Activated T-helper 1 cell treated with Interleukin-2 at 50 U/mL for 16 hours (primary cell): ENCODE results near the gene MAB21L4.
A peak's percentile ranks its signal among the peaks of the same experiment; 100 is the strongest.
"Not testable (repeated sequence)": the region's sequence is repeated elsewhere in the genome, so short reads cannot be mapped to it uniquely, and the experiment has no call there.

Source experiments
- DNase-seq: peaks from one replicate; pipeline ENCODE4 v3.0.0-alpha.2; 2020; ENCODE audit warnings: low read depth

Gene MAB21L4

GRCh38 chr2:240857039-240858008 is 38.6 kb downstream of the MAB21L4 start:
- DNase-seq = no peak

DNA sequence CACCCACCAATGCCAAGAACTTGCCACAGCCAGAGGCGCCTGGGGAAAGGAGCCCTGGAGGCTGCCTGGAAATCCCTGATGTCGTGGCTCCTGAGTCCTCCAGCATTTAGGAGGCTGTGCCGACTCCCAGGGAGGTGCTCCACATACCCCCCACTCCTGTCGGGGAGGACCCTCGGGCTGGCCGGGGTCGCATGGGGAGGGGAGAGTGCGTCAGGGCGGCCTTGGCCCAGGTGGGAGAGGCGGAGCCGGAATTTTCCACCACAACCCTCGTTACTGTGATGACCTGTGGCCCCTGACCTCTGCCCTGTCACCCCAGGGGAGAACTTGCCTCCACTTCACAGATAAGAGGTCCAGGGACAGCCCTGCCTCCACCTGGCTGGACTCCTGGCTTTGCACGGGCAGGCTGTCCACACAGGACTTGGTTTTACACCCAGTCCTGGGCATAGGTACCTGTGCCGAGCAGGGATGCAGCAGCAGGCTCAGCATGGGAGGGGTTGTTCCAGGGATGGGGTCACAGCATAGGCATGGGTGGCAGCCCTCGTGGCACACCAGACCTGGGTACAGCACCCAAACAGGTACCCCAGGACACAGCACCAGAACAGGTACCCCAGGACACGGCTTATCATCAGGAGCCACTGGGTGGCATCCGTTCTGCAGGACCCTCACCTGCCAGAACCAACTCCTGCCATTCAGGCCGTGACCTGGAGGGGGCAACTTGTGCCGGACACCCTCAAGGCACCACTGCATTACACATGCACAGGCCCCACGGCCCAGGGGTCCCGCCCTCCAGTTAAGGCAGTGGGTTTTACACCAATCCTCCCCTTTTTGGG is 39.6 kb downstream of the MAB21L4 start:
- no peak for DNase-seq

- DNase-seq = no peak
These were observed 40.3 kb downstream of the MAB21L4 start for GRCh38 chr2:240855670-240856069.

DNA sequence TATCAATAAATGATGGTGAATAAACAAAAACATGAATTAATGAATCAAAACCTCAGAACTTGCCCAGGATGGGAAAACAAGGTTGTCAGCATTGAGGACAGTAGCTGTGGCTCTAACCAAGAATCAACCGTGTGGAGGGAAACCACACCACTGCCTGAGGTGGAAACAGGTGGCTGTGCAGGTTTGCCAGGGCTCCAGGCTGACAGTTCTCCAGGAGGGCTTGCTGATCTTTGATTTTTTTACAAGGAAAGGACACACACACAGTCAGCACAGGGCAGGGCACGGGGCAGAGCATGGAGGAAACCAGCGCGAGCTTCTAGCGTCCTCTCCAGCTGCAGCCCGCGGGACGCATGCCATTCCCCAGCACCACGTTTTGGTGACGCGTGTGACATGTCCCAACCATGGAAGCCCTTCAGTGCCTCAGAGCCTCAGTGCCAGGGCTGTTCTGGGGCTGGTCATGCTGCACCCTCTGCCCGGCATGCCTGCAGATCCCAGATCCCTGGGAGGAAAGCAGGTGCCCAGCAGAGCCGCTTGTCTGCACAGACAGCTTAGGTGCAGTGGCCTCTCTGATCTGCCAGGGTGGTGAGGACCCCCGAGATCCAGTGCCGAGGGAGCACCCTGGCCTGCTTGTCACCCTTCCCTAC is 43.2 kb downstream of the MAB21L4 start:
- DNase-seq = no peak

- peak; percentile 70 for DNase-seq
These were observed 44.6 kb downstream of the MAB21L4 start for GRCh38 chr2:240851078-240851991.

DNA sequence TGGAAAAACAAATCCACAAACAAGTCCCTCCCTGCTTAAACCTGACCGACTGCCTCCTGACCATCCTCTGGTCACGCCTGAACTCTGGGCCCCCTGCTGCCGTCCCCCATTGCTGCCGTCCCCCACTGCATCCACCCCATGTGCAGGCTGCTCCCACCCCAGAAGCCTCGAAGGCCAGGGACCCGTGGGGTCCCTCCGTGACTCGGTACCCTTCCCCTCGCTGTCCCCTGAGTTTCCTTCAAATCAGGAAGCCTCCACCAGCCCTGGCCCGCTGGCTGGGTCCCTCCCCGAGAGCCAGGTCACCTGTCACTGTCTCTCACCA is 45.2 kb downstream of the MAB21L4 start:
- no peak for DNase-seq

DNA sequence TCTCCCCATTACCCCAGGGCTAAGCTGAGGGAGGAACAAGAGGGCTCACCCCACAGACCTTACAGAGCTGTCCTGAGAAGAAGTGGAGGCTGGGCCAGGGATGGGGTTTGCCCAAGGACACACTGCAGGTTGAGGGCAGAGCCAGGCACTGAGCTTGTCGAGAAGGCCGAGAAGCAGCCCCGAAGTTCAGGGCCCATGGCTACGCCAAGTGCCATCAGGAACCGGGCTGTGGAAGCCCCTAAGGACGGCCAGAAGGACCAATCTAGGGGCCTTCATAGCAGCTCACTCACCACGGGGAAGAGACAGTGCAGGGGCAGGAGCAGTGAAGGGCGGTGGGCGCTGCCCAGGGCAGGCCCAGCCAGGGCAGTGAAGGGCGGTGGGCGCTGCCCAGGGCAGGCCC is 45.9 kb downstream of the MAB21L4 start:
- DNase-seq = no peak

DNA sequence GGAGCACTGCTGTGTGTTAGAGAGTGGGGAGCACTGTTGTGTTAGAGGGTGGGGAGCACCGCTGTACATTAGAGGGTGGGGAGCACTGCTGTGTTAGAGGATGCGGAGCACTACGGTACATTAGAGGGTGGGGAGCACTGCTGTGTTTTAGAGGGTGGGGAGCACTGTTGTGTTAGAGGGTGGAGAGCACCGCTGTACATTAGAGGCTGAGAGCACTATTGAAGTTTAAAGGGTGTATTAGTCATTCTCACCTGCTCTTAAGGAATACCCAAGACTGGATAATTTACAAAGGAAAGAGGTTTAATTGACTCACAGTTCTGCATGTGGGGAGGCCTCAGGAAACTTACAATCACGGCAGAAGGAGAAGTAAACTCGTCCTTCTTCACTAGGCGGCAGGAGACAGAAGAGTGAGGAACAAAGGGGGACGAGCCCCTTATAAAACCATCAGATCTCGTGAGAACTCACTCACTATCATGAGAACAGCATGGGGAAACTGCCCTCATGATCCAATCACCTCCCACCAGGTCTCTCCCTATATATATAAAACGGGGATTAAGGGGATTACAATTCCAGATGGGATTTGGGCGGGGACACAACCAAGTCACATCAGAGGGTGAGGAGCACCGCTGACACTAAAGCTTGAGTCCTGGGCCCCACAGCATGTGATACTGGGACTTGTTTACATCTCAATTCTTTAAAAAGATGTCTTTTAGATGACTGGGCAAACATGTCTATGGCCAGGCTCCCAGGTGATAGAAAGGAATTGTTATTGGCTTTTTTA is 46.9 kb downstream of the MAB21L4 start:
- DNase-seq = no peak

- DNase-seq = no peak
These were observed 48.1 kb downstream of the MAB21L4 start for GRCh38 chr2:240847817-240848216.

DNA sequence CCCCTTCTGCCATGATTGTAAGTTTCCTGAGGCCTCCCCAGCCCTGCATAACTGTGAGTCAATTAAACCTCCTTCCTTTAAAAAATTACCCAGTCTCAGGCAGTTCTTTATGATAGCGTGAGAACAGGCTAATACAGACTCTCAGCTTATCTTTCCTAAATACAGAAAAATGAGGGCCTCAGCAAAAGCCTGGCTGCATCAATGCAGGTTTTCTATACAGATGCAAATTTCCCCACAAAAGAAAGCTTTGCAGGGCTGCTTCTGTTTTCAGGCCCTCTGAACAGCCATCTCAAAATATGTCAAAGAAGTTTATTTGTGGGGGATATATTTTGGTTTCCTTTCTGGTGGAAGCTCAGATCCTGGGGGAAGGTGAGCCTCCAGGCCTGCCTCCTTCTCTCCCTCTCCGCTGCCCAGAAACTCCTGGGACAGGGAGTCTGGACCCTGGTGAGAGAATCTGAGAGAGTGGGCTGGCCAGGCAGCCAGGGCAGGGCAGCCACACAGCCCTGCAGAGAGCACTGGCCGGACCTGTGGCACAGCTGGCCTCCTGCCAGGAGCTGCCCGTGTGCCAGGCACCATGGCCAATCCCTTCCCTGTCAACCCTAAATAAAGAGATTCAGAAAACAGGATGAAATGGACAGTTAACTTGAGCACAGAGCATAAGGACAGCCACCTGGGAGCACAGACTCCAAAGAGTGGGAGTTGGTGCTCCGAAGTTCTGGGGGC is 48.9 kb downstream of the MAB21L4 start:
- DNase-seq = no peak

DNA sequence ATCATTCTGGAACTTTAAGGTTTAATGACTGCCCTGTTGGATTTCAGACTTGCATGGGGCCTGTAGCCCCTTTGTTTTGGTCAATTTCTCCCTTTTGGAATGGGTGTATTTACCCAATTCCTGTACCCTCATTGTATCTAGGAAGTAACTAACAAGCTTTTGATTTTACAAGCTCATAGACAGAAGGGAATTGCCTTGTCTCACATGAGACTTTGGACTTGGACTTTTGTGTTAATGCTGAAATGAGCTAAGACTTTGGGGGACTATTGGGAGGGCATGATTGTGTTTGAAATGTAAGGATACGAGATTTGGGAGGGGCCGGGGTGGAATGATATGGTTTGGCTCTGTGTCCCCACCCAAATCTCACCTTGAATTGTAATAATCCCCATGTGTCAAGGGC is 49.6 kb downstream of the MAB21L4 start:
- DNase-seq = not testable (repeated sequence)

GRCh38 chr2:240840435-240841060 is 55.4 kb downstream of the MAB21L4 start:
- DNase-seq = no peak

DNA sequence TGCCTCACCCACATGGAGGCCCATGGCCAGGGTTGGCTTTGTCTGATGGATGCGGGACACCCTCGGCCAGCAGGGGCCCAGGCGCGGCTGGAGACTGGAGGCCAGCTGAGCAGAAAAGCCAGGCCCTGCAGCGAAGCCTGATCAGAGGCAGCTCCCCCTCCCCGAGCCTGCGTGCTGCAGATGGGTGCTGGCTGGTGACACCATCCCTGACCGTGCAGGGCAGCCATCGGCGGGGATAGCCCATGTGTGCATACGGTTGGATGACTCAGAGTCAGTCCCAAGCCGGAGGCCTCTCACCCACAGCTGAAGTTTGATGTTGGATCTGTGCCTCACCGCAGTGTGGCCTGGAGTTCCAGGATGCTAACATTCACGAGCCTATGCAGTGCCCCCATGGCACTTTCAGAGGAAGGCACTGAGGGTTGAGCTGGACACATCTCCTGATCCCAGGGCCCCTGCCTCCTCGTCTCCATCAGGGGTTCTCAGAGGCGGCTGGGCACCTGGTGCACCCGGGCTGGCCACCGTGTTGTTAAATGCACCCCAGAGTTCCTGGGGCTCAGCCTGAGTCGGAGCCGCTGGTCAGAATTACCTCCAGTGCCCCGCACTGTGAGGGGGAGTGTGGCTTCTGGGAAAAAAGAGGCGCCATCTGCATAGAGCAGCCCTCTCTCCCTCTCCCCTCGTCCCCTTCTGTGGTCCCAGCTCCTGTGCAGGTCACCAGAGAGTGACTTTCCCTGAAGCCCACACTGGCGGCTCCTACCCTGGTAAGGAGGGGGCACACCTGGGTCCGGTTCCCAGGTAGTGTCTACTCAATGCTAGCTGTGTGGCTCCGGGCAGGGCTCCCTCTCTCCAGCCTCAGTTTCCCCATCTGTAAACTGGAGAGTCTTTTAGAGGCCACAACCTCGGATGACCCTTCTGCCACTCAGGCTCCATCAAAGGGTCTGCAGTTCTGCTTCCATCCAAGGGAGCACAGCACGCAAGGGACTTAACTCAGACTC is 56.5 kb downstream of the MAB21L4 start:
- DNase-seq = no peak

GRCh38 chr2:240837621-240838020 is 58.3 kb downstream of the MAB21L4 start:
- no peak for DNase-seq

DNA sequence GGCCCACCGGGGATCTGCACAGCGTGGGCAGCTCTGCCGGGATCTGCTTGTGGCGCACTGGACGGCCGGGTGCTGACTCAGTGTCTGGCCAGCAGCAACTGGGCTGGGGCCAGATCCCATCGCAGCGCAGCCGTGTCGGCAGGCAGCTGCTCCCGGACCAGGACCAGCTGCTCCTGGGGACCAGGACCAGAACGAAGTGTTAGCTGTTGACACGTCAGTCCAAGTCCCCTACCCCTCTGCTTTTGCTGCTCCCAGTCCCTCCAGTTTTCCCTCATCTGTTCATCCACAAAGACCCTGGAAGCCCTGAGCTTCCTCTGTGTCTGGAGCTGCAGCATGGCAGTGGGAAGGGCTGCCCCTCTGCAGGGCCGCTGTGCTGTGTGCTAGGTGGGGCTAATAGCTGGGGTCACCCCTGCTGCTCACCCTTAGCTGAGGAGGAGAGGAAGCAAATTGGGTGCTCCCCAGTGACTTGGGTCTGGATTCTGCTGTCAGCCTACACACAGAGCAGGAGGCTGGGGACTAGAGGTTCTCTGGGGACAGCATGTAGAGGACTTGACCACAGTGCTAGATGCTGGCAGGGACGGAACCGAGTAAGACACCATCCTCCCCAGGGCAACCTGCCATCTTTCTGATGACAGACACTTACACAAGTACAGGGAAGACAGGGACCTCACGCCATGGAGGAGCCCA is 59.0 kb downstream of the MAB21L4 start:
- no peak for DNase-seq
